K562 (cell line): ENCODE results near the gene RHOT1.
"Not testable (repeated sequence)": the region's sequence is repeated elsewhere in the genome, so short reads cannot be mapped to it uniquely, and the experiment has no call there.

Source experiments
- BCLAF1 ChIP-seq, 2 experiments: fragments of 450-650 bp in 1 of 2; IDR thresholded peaks; 2 replicates each; pipeline ENCODE4 v1.6.1; 2011 to 2017; ENCODE audit warnings: low read depth in 2 of 2, antibody characterized with exemption in 1 of 2, borderline replicate concordance in 1 of 2, low read length in 1 of 2, mild to moderate bottlenecking in 1 of 2, mixed read lengths in 1 of 2; ENCODE audit not compliant: control insufficient read depth in 1 of 2
- BDP1 ChIP-seq: IDR thresholded peaks from 3 replicates; pipeline ENCODE4 v1.6.1; 2011; ENCODE audit not compliant: insufficient read length, insufficient read depth
- CEBPB ChIP-seq: fragments of 450-650 bp; IDR thresholded peaks from 2 replicates; pipeline ENCODE4 v1.6.1; 2016; ENCODE audit warnings: missing genetic modification characterization, missing compliant biosample characterization
- CTCF ChIP-seq, 3 experiments: IDR thresholded peaks in 2 of 3; conservative IDR thresholded peaks in 1 of 3; 2 replicates each; pipeline ENCODE4 v1.5.1; 2011 to 2012; ENCODE audit warnings: low read length in 3 of 3, mild to moderate bottlenecking in 3 of 3, control low read depth in 2 of 3, improper control_type of control experiment in 1 of 3, inconsistent platforms in 1 of 3, low read depth in 1 of 3, mixed read lengths in 1 of 3, moderate library complexity in 1 of 3; ENCODE audit not compliant: insufficient read depth in 2 of 3
- CUX1 ChIP-seq: fragments of 200-800 bp; sonication (Bioruptor generic); IDR thresholded peaks from 2 replicates; pipeline ENCODE4 v1.6.1; 2016; ENCODE audit warnings: missing genetic modification characterization, missing compliant biosample characterization
- E2F1 ChIP-seq: sonication (generic); formaldehyde crosslinking; IDR thresholded peaks from 2 replicates; pipeline ENCODE4 v1.8.1; 2023; ENCODE audit warnings: mild to moderate bottlenecking, missing genetic modification reagents, moderate library complexity
- E2F6 ChIP-seq, 2 experiments: IDR thresholded peaks; 2 replicates each; pipeline ENCODE4 v1.6.1; 2011; ENCODE audit warnings: borderline replicate concordance in 1 of 2, control low read depth in 1 of 2, low read depth in 1 of 2, low read length in 1 of 2, mild to moderate bottlenecking in 1 of 2, mixed read lengths in 1 of 2, moderate library complexity in 1 of 2; ENCODE audit not compliant: insufficient read depth in 1 of 2, insufficient read length in 1 of 2, poor library complexity in 1 of 2, severe bottlenecking in 1 of 2; ENCODE audit errors: extremely low read depth in 1 of 2
- EGR1 ChIP-seq: fragments of 450-650 bp; conservative IDR thresholded peaks from 2 replicates; pipeline ENCODE4 v1.6.1; 2017; ENCODE audit warnings: mild to moderate bottlenecking
- ELF2 ChIP-seq: fragments of 250-450 bp; sonication (Bioruptor Pico); IDR thresholded peaks from 2 replicates; pipeline ENCODE4 v1.5.0; 2021; ENCODE audit warnings: mild to moderate bottlenecking
- FOXA1 ChIP-seq: fragments of 450-650 bp; IDR thresholded peaks from 2 replicates; pipeline ENCODE4 v1.6.1; 2016; ENCODE audit warnings: mild to moderate bottlenecking, borderline replicate concordance
- MNT ChIP-seq, 2 experiments: fragments of 450-650 bp; conservative IDR thresholded peaks; 2 replicates each; pipeline ENCODE4 v1.6.1; 2017; ENCODE audit warnings: mild to moderate bottlenecking in 2 of 2, moderate library complexity in 2 of 2
- MXI1 ChIP-seq: IDR thresholded peaks from 2 replicates; pipeline ENCODE4 v1.6.1; 2011; ENCODE audit warnings: low read depth, mild to moderate bottlenecking, improper control_type of control experiment, low read length
- RFX7 ChIP-seq: fragments of 250-450 bp; sonication (Bioruptor Pico); IDR thresholded peaks from 2 replicates; pipeline ENCODE4 v1.5.1; 2021; ENCODE audit warnings: mild to moderate bottlenecking
- TCF7L2 ChIP-seq: fragments of 150-350 bp; IDR thresholded peaks from 2 replicates; pipeline ENCODE4 v1.6.1; 2016; ENCODE audit warnings: low read depth, mild to moderate bottlenecking, low read length, moderate library complexity

GRCh38 chr17:32100323-32100722, 42.0 kb upstream of the RHOT1 start:
- TF ChIP-seq RFX7 (CRISPR knock-in tag); CEBPB; ELF2 (CRISPR knock-in tag); EGR1; BCLAF1 (IDR thresholded peaks at IDR 0.05; ENCODE audit: borderline replicate concordance in 1 of 2, control insufficient read depth in 1 of 2, low read depth in 2 of 2, low read length in 1 of 2); MNT (conservative IDR thresholded peaks at IDR 0.05); CTCF (IDR thresholded peaks at IDR 0.05 in 2 of 3, conservative IDR thresholded peaks at IDR 0.05 in 1 of 3; ENCODE audit: insufficient read depth in 2 of 3, low read depth in 1 of 3, low read length in 3 of 3); TCF7L2; E2F6 (IDR thresholded peaks at IDR 0.05; ENCODE audit: borderline replicate concordance in 1 of 2, extremely low read depth in 1 of 2, insufficient read depth in 1 of 2, insufficient read length in 1 of 2, low read depth in 1 of 2, low read length in 1 of 2, poor library complexity in 1 of 2, severe bottlenecking in 1 of 2); CUX1; E2F1; MXI1; BDP1; FOXA1: not testable (repeated sequence)
